Ovary (tissue), 3 donors: ENCODE measurements around the gene NIT1.

Source experiments
- POLR2A ChIP-seq: fragments of 450-650 bp; IDR thresholded peaks from one replicate; pipeline ENCODE4 v1.6.1; 2017; ENCODE audit warnings: antibody characterized with exemption, mild to moderate bottlenecking, moderate library complexity
- TF ChIP-seq, protein P1 (sequence below), 3 donors: fragments of 450-650 bp in 2 of 3; fragments of 200-600 bp in 1 of 3; IDR thresholded peaks; one replicate each; pipeline versions ENCODE4 v1.5.1 to v1.8.0; 2016 to 2022; ENCODE audit warnings: antibody characterized with exemption in 3 of 3, mild to moderate bottlenecking in 1 of 3
- donor health status: DM: no; HTN: no; CAD: no.

DNA sequence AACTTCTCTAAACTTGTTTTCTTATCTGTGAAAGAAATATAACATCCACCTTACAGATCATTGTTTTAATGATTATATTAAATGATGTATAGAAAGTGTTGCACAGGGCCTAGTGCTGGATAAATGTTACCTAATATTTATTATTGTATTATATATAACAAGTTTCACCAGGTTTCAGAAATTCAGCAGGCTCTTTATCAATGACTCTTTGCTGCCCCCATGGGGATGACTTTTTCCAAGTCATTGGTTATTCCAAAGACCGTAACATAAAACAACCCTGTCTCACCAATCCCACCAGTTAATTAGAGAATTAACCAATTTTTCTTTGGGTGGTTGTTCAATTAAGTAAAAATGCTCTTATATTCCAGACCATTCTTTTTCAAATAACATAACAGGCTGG is 21.9 kb downstream of the NIT1 start:
- TF ChIP-seq, protein P1, sequence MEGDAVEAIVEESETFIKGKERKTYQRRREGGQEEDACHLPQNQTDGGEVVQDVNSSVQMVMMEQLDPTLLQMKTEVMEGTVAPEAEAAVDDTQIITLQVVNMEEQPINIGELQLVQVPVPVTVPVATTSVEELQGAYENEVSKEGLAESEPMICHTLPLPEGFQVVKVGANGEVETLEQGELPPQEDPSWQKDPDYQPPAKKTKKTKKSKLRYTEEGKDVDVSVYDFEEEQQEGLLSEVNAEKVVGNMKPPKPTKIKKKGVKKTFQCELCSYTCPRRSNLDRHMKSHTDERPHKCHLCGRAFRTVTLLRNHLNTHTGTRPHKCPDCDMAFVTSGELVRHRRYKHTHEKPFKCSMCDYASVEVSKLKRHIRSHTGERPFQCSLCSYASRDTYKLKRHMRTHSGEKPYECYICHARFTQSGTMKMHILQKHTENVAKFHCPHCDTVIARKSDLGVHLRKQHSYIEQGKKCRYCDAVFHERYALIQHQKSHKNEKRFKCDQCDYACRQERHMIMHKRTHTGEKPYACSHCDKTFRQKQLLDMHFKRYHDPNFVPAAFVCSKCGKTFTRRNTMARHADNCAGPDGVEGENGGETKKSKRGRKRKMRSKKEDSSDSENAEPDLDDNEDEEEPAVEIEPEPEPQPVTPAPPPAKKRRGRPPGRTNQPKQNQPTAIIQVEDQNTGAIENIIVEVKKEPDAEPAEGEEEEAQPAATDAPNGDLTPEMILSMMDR (IDR thresholded peaks at IDR 0.05) = no peak
- TF ChIP-seq POLR2A = no peak
